Activated CD4-positive, alpha-beta T cell treated with anti-CD3 and anti-CD28 coated beads, Interleukin-2, amount 50 U/mL, for 48 hours (primary cell): ENCODE results near the gene PLCL1.

Experiments used
- DNase-seq, 2 experiments: peaks; one replicate each; pipeline ENCODE4 v3.0.0-alpha.2; 2020

Gene PLCL1

DNA sequence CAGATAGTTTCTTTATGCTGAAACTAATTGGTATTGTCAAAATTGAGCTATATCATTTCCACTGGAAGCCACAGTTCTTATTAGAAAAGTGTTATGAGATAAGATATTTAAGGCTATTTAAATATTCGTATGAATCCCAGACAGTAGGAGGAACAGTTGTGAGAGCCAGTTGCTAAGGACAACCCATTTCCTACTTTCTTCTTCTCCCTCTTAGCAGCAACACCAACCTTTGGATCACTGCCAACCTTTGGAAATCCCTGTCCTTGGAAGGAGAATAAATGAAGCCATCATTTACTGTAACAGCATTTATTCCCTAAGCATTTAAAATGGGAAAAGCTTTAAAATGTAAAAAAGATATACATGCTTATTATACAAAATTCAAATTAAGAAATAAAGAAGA lies 85.8 kb downstream of the PLCL1 start:
- DNase-seq, result no peak

DNA sequence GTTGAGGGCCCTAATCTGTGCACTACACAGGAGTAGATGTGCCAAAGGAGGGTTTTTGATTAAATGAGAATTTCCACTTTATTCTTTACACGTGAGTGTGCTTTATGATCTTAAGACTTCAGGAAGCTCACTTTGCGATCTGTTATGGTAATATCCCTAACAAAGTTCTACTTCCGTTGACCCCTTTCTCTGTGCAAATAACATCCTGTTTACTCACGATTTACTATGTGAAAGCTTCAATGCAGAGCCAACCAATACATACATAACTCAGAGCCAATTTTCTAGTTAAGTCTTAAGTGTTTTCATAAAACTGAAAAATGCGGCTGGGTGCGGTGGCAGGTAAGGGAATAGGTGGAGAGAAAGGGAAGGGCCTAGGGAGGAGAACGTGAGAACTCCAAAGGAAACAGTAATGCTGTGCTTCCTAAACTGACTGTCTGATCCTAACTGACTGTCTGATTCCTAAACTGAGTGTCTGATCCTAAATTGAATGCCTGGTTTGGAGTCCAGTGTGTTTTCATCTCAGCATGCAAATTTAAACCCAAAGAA lies 87.6 kb downstream of the PLCL1 start:
- DNase-seq, result no peak

DNA sequence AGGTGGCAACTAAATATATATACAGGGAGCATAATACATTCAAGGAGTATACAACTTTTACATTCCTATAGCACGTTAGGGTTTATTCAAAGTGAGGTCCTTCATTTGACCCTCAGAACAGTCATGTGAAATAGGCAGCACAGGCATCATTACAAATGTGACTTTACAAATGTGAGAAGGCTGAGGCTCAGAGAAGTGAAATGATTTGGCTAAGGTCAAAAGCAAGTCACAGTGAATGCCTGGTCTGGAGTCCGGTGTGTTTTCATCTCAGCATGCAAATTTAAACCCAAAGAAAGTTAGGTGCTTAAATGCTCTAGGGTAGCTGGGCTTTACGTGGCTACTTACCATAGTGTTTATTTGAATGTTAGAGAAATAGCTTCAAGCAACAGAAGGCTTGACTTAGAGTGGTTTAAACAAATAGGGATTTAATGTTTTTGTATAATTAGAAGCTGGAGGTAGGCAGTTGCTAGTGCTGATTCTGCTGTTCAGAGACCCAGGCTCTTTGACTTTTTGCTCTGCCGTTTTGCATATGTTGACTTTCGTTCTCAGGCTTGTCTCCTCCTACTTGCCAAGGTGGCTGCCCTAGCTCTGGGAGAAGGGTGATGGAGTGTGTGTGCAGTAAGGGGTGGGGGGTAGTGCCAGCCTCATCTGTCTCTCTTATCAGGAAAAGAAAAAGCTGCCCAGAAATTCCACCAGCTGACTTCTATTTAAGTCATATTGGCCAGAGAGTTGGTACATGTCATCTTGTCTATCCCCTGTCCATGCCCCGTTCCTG lies 89.2 kb downstream of the PLCL1 start:
- DNase-seq, result no peak

DNA sequence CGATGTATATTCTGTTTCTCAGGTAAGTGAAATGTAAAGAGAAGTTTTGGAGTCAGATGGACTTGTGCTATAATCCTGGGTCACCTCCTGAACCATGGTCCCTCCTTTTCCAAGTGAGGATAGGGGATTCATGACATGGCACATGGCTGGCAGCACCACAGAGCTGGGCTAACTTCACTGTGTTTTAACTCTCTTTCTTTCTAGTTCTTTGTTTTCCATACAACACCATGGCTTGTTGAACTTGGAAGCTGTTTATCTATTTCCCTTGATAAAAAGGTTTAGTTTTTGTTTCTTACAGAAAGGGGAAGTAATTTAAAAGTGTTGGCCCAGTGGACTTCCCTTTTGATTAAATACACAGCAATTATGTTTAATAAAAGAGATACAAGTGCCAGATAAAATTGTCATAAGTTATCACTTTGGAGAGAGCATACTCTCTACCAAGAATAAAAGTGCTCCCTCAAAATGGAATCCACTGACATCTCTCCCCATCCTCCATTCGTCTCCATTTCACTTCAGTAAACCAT lies 90.4 kb downstream of the PLCL1 start:
- no peak for DNase-seq

DNA sequence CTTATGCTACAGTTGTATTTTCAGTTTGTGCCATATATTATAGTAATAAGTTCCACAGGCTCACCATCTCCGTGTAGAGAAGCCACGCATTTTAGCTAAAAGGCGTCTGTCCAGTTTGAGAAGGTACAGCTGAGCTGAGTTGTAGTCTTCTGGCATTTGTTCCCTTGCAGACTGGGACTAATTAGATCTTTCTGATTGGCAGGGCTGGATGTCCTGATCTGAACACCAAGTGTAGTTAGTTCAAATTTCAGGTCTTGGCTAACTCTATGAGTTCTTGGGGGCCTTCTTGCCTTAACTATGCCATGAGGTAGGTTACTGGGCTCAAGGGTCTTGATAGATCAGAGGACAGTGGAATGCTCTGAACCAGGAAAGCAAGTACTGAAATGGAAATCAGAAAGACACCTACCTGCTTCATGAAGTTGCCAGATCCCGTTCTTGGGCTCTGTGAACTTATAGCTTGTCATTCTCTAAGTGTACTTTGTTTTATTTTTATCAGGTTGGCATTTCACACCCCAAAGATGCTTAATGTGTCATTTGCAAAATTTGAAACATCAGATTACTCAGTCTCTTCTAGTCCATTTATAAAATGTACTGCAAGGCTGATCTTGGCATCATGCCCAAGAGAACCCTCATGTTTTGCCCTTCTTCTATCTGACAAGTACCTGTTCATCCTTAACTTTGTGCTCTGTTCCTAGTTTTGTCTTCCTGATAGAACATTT lies 93.7 kb downstream of the PLCL1 start:
- DNase-seq, result no peak

DNA sequence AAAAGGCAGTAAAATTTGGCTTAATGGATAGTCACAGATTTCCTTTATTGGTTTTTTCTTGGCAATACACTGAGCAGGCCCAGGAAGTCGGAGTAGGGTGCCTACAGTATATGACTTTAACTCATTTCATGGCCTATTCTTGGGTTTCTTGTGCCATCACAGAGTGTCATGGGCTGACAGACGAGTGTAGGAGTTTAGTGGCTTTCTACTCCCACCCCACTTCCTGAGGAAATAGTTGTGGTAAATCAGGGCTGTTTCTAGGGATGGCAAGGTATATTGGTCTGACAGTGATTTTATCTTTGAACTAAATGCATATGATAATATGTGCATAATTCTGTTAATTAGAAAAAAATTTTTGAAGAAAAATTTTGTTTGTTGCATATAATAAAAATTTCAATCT lies 100.1 kb downstream of the PLCL1 start:
- no peak for DNase-seq

DNA sequence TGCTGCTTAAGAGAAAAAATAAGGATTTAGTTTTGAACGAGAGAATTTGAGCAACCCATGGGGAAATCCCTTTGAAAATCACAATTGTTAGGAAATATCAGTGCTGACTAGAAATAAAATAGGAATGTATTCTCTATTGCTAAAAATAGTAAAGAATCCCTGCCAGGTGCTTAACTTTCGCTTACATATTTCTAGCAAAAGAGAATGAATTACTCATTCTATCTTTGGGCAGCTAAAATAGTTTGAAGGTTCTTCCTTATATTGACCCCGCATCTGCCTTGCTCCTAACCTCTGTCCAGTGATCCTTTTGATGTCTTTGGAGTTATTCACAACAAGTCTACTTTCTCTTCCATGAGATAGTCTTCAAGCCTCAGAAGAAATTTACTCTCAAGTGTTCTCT lies 103.8 kb downstream of the PLCL1 start:
- no peak for DNase-seq

DNA sequence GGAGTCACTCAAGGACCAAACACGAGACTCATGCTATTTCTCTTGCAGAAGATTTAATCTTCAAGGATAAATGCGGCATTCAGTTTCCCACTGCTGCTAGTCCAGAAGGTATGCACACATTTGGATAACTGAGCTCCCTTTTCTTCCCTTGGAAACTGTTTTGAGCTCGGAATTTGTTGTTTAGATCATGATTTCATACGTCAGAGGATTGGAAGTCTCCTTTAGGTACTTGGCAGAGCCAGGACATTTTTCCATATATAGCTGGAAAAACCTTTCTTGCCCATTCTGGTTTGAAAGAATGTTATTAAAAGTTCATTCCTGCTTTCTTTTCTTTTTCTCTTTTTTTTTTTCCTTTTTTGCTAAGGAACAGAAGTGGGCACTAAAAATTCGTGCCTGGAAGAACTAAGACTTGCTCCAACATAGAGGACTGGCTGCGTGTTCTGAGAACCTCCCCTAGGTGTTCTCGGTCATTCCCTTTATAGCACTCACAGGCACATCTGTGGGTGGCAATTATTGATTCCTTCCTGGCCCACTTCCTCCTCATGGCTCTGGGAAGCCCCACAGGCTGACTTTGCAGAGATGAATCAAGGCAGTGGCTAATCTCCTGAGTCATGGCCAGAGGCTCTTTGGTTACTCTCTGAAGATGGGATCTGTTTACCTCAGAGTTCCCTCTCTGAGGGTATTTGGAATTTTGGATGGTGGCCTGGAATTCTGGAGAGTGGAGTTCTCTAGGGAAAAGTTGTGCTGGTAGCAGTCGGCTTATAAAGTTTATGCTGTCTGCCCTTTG lies 104.8 kb downstream of the PLCL1 start:
- DNase-seq, result no peak

DNA sequence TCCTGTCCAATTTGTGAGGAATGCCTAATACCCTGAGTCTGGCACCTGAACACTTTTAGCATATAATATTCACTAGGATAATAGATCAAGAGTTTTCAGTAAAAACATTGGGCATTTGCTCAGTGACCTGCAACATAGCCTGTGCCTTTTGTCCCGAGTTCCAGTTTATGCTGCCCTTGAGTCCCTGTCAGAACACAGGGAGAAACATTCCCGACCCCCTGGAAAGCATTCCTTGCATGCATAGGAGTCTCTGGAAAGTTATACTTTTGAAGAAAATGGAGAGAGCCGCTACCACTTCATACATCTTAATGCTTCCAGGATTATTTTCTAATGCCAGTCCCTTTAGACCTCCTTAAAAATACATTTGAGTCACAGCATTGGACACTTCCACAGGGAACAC lies 107.3 kb downstream of the PLCL1 start:
- no peak for DNase-seq

DNA sequence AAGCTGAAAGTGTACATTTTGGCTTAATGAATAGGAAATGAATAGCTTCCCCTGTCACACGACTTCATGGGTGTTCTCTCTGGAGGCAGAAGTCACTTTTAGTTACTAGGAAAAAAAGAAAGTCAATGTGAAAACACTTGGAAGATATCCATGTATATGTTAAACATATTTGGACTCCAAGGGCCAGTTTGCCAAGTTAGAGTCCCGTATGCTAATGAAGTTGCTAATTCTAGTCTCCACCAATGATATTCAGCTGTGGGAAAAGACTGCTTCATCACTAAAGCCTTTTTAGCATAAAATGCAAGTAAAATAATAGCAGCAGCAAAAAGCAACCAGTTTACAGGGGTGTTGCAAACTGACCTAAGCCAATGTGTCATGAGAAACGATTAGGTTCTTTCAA lies 108.7 kb downstream of the PLCL1 start:
- no peak for DNase-seq

DNA sequence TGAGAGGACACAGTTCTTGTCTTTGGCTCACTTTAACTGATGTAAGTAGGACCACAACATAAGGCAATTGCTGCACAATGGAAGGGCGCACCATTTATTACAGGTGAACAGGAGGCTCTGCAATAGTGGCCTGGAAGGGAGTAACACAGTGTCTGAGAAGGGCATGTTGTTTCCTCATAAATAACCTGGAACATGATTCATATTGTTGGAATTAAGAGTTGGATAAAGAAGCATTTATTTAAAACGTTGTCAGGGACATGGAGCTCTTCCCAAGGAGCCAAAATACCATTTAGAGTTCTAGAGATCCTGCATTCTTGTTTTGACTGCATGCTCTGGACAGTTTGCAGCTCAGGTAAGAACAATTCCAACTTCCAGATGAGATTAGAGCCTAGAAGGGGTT lies 110.4 kb downstream of the PLCL1 start:
- no peak for DNase-seq

DNA sequence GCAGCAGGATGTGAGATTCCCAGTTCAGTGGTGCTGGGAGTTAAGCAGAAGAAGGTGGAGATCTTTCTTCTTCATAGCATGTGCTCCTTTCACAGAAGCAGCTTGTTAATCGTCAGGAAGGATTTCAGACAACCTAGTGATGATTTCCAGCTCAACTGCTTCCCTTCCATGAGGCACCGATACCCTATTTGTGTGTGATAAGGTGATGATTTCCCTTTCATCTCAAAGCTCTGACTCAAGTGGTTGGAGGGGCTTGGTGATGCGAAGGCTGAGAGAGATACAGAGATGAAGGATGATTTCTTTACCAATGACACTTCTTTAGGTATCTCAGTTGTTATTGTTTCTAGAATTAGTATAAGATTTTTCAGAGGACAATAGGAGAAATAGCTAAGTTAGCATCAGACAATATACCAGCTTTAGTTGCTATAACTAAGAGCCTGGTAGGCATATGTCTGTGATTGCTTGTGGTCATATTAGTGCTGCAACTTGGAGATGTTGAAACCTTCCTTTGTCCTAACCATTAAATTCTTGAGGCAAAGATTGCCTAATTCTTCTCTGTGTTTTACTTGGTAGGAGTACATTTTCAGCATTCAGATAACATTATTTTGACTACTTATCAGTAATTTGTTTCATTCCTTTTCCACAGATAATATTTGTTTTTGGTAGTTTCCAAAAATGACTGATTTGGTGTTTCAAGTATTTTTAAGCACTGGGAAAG lies 111.3 kb downstream of the PLCL1 start:
- no peak for DNase-seq

DNA sequence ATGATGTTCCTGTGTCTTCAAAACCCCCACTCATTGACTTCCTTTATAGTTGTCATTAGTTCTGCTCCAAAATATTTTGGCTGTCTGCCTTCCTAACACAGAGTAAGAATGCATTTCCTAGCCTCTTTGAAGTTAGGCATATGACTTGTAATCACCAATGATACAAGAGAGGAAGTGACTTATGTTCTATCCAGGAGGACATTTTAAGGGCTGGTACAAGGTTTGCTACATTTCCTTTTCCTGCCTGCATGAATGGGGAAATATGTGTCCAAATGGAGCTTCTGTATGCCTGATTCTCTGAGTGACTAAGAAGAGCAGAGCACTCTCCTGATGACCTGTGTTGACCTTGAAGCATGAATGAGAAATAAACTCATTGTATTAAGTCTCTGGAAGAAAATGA lies 115.1 kb downstream of the PLCL1 start:
- DNase-seq, result no peak

DNA sequence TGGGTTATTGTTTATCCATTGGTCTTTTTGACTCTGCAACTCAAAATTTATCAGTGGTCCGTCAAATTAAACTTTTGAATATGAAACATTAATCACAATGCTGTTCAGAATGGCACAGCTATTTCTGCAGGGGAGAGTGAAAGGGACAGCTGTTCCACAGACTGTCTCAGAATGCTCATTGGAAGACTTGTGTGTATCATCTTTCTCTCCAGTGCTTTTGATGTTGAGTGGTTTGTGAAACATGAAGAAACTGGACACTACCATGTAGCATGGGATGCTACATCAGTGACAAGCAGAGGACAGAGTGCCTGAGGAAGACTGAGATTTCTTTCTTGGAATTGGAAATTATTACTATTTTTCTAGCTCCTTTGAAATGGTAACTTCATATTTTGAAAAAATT lies 115.7 kb downstream of the PLCL1 start:
- DNase-seq, result no peak

DNA sequence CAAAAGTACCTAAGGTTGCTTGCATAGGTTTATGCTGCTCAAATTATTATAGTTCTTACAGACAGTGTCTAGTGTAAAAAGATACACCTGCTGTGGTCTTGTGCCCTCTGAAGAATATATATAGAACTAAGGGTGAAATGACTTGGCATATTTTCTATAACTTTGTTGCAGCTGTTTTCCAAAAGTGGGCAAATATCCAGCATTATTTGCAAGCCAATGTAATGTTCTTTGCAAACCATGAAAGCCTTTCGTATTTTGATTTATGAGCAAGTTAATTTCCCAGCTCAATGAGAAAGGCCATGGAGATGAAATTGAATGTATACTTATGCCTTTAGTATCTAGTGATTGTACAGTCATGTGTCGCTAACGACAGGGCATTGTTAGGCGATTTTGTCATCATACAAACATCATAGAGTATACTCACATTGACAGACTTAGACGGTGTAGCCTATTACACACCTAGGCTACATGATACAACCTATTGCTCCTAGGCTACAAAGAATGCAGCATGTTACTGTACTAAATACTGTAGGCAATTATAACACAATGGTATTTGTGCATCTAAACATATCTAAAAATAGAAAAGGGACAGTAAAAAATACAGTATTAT lies 116.3 kb downstream of the PLCL1 start:
- DNase-seq, result no peak

DNA sequence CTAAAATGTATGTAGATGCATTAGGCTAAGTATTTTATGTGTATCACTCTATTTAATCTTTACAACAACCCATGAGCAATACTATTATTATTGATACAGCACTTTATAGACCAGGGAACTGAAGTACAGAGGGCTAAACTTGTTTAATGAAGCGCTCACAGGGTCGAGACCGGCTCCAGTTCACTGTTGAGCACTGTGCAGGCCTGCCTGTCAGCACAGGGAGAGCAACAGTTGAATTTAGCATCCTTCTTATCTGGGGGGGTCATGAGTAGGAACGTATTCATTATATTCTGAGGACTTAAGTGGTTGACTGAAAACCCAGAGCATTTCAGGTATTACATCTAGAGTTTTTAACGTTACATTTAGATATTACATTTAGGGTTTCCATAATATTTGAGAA lies 120.1 kb downstream of the PLCL1 start:
- DNase-seq, result no peak

DNA sequence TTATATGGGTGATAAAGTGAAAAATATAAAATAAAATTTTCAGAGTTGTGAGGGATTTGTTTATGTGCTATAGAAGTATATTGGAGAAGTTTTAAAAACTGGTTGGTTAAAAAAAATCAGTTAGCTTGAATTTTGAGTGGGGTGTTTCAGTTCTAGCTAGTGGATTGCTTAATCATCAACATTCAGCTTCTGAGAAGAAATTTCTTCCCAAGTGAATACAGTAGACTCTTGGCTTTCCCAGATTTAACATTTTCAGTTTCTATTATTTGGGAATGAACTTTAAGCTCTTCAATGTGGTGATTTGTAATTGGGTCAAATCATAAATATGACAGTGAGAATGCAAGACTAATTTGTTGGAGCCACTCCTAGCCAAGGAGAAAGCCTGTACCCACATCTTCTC lies 120.8 kb downstream of the PLCL1 start:
- DNase-seq, result no peak

DNA sequence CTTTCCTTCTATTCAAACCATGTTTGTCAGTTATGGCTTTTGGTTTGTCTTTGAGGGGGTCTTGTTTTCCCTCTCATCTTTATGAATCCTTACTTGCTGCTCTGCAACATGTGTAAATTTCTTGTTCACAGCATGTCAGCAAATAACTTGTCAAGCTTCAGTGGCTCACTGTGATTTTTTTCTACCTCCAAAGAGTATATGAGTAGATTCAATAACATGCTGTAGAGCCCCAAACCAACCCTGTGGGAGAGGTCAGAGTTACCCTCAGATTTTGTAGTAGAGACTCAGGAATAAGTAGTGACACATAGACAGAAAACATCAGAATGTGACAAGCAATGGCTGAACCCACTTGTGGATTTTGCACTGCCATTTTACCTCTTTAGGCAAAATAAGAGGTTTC lies 121.6 kb downstream of the PLCL1 start:
- DNase-seq, result no peak

DNA sequence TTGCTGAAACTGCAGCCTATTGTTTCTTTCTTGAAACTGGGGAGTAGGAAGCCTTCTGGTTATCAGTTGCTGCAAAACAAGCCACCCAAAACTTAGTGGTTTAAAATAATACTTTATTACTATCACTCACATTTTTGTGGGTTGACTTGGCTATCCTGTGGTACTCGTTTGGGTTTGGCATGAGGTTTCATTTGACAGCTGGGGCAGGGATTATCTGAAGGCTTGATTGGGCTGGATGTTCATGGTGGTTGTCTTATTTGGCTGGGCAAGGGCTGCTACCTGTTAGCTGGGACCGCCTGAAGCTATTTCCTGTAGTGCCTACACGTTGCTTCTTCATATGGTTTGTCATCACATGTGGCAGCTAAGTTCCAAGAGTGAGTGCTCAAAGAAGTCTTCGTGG lies 122.3 kb downstream of the PLCL1 start:
- DNase-seq, result no peak

DNA sequence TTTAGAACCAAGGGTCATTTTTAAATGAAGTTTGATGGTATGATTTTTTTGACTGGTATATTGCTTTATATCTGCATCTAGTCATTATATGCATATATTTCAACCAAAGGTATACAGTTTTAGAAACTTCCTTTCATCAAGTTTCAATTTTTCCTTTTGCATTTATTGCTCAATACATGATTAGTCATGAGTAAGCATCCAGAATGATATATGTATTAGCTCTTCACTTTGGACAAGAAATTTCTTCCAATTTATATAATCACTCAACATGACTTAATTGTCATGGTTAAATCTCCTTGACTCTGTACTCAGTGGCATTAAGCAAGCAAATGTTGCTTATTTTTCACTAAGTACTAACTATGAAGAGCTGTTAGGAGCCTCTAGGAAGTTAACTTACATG lies 123.6 kb downstream of the PLCL1 start:
- DNase-seq, result no peak

DNA sequence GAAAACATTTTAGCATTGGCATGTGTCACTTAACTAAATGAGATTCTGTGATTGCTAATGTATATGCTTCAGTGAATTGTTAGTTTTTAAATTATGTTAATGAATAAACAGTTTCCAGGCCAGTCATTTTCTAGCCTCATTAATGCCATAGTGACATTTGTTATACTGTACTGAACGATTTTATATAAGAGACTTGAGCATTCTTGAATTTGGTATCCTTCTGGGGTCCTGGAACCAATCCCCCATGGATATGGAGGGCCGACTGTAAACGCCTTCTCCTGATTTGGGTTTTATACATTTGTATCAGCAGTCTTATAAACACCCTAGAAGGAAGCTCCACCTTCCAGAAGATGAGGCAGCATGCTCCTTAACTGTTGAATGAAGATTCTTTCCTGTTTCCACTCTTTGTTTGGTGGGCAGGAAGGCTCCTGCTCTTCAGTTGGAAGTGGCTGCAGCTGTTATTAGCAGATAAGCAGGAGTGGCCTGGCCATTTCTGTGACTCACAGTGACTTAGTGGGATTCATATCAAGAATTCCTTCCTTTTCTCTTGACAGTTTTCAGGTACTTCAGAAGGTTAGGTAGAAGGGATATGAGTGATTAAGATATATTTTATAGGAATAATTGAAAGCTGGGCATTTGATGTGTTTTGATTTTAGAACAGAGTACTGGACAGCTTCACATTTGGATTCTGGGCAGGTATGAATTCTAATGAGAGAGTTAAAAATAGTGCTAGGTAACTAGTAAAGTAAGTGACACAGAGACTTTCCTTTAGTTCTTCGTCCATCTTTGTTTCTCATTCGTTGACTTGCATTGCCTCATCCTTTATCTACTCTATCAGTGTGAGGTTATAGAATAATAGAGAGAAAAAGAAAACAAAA lies 124.9 kb downstream of the PLCL1 start:
- no peak for DNase-seq
